T47D (cell line): Measurements from ENCODE around the gene USP8.
"Not testable (repeated sequence)": the region's sequence is repeated elsewhere in the genome, so short reads cannot be mapped to it uniquely, and the experiment has no call there.

Source experiments
- DNase-seq, 2 experiments: peaks; one replicate each; pipeline versions ENCODE4 v3.0.0 to v3.0.0-alpha.2; 2011 to 2012; ENCODE audit warnings: low read depth in 1 of 2, low spot score in 1 of 2
- JUND ChIP-seq: IDR thresholded peaks from 2 replicates; pipeline ENCODE4 v1.6.1; 2012; ENCODE audit warnings: low read depth
- in situ Hi-C: cut with HindIII; loops from 2 replicates; pipeline ENCODE4 v1.10.0; 2016; ENCODE audit warnings: low sequenced_read_pairs, low pct_unique_long_range_greater_than_20kb

Gene USP8

GRCh38 chr15:50463423-50464358, 39.5 kb downstream of the USP8 start:
- peak in 1 of 2 experiments; percentile 20 for DNase-seq
- in situ Hi-C loops = no loop called here
- TF ChIP-seq JUND = no peak

- in situ Hi-C loops = no loop called here
- DNase-seq = no peak
- TF ChIP-seq JUND = no peak
Measured at GRCh38 chr15:50471072-50471471, 46.9 kb downstream of the USP8 start.

- no peak for TF ChIP-seq JUND
- in situ Hi-C loops = no loop called here
- DNase-seq = no peak
Measured at GRCh38 chr15:50476143-50476542, 51.9 kb downstream of the USP8 start.

GRCh38 chr15:50484781-50485180, 60.6 kb downstream of the USP8 start:
- DNase-seq = no peak
- in situ Hi-C loops = no loop called here
- no peak for TF ChIP-seq JUND

GRCh38 chr15:50485389-50485788, 61.2 kb downstream of the USP8 start:
- no peak for TF ChIP-seq JUND
- in situ Hi-C loops = no loop called here

GRCh38 chr15:50487287-50487686, 63.1 kb downstream of the USP8 start:
- DNase-seq = no peak
- TF ChIP-seq JUND = no peak
- in situ Hi-C loops = no loop called here

More at GRCh38 chr15:50485389-50485788, 61.2 kb downstream of the USP8 start:
- DNase-seq = no peak

GRCh38 chr15:50493625-50494024, 69.4 kb downstream of the USP8 start:
- in situ Hi-C loops = no loop called here
- DNase-seq = no peak
- no peak for TF ChIP-seq JUND

- DNase-seq, in situ Hi-C loops: not testable (repeated sequence)
Measured at GRCh38 chr15:50494547-50494946, 70.3 kb downstream of the USP8 start.

GRCh38 chr15:50496692-50497091, 72.5 kb downstream of the USP8 start:
- DNase-seq = no peak
- in situ Hi-C loops = no loop called here
- TF ChIP-seq JUND = no peak

- in situ Hi-C loops = no loop called here
- TF ChIP-seq JUND = no peak
- DNase-seq = no peak
Measured at GRCh38 chr15:50500352-50500751, 76.1 kb downstream of the USP8 start.

- in situ Hi-C loops = no loop called here
- no peak for DNase-seq
Measured at GRCh38 chr15:50501815-50502214, 77.6 kb downstream of the USP8 start.

GRCh38 chr15:50503144-50503543, 78.9 kb downstream of the USP8 start:
- in situ Hi-C loops = no loop called here
- no peak for DNase-seq
- TF ChIP-seq JUND = no peak

More at GRCh38 chr15:50501815-50502214, 77.6 kb downstream of the USP8 start:
- TF ChIP-seq JUND = no peak

GRCh38 chr15:50505656-50506055, 81.5 kb downstream of the USP8 start:
- not testable (repeated sequence) for DNase-seq

GRCh38 chr15:50506121-50506520, 81.9 kb downstream of the USP8 start:
- in situ Hi-C loops = no loop called here
- no peak for DNase-seq
- no peak for TF ChIP-seq JUND

More at GRCh38 chr15:50505656-50506055, 81.5 kb downstream of the USP8 start:
- in situ Hi-C loops = not testable (repeated sequence)
